DMS153 treated with DMSO at 0.1 percent for 48 hours (cell line): ENCODE results near the gene CPA3.

Experiments used
- DNase-seq: peaks from one replicate; lab custom pipeline; 2025; ENCODE audit not compliant: unreplicated experiment; lab: John Stamatoyannopoulos, UW

CPA3 gene

GRCh38 chr3:148857316-148857715 lies 7.8 kb upstream of the CPA3 start:
- DNase-seq, result no peak

GRCh38 chr3:148861277-148861869 lies 3.7 kb upstream of the CPA3 start:
- peak; percentile 68 for DNase-seq

- DNase-seq, result no peak
Observed at GRCh38 chr3:148863297-148863696, 1.8 kb upstream of the CPA3 start.

- DNase-seq, result no peak
Observed at GRCh38 chr3:148863814-148864213, 1.3 kb upstream of the CPA3 start.

DNA sequence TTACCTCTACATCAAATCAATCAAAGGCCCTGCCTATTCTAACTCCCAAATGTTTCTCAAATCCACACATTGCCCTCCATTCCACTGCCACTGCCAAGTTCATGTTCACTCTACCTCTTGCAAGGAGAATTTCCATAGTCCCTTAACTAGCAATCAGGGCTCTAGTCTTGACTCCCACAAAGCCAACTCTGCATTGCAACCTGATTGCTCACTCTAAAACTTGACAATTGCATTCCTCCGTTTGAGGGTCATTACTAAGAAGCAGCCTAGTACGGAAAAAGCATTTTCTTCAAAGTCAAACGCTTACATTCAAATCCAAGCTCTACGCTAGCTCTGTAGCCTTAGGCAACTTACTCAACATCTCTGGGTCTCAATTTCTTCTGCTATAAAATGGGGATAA lies 1.2 kb downstream of the CPA3 start:
- DNase-seq, result no peak

DNA sequence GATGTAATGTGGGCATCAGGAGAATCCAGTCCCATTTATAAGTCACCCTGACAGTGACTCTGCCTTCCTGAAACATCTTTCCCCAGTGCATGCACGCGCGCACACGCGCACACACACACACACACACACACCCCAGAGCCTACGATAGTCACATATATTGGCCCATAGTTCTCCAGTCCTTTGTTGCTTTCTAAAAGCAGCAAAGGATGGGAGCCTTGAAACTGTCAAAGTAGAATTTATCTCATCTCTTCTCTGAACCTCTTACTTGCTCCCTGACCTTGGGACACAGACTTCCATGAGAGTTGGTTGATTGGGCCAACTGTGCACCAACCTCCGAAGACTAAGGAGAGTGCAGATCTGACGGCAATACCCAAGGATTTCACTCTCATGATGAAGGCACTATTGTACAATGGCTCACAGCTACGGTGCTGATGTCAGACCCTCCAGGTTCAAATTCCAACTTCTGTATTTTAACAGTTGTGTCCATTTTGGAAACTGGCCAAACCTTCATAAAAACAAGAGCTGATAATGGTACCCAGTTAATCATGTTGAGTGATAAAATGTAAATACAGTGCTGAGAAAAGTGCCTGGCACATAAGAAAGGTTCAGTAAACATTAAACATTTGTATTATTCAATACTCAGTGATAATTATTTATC lies 8.3 kb downstream of the CPA3 start:
- DNase-seq, result peak; percentile 9

GRCh38 chr3:148873977-148874376 lies 8.9 kb downstream of the CPA3 start:
- no peak for DNase-seq

- no peak for DNase-seq
Observed at GRCh38 chr3:148878095-148878494, 13.0 kb downstream of the CPA3 start.

GRCh38 chr3:148879256-148879655 lies 14.2 kb downstream of the CPA3 start:
- no peak for DNase-seq

- no peak for DNase-seq
Observed at GRCh38 chr3:148880681-148881080, 15.6 kb downstream of the CPA3 start.

- no peak for DNase-seq
Observed at GRCh38 chr3:148881286-148881685, 16.2 kb downstream of the CPA3 start.

- DNase-seq, result peak; percentile 12
Observed at GRCh38 chr3:148882288-148882687, 17.2 kb downstream of the CPA3 start.

GRCh38 chr3:148883163-148883562 lies 18.1 kb downstream of the CPA3 start:
- DNase-seq, result no peak

- no peak for DNase-seq
Observed at GRCh38 chr3:148884261-148884660, 19.2 kb downstream of the CPA3 start.

GRCh38 chr3:148889828-148890227 lies 24.7 kb downstream of the CPA3 start:
- DNase-seq, result no peak

- DNase-seq, result no peak
Observed at GRCh38 chr3:148896062-148896461, 31.0 kb downstream of the CPA3 start.

- no peak for DNase-seq
Observed at GRCh38 chr3:148901987-148902791, 37.1 kb downstream of the CPA3 start.

DNA sequence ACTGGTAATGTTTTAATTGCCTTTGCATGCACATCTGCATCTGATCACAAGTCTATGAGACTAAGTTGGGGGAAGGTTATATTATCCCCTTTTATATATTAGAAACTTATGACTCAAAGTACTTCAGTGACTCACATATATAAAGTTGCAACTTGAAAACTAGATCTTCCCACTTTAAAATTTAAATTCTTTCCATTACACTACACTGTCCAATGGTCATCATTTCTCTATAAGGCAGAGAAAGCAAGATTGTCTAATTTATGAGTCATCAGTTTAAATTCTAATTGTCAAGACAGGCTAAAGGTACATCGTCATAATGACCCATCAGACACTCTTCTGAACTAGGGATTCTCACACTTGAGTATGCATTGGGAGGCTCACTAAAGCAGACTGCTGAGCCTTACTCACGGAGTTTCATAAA lies 37.9 kb downstream of the CPA3 start:
- DNase-seq, result no peak

DNA sequence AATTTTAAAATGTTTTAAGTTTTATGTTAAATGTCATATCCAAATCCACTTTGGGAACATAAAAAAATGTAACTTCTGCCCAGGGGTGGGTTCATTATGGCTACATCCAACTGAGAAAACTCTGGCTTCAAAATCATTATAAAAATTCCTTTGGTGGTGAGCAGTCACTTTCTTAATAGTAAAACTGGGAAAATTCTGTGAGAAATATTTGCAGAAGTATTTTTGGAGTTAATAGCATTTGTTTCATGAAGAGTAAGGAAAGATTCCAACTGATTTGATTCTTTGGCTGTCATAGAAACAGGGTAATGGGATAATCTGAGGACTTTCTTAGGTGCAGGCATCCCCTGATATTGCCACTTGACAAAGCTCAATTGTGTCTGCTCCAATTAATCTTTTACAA lies 38.8 kb downstream of the CPA3 start:
- DNase-seq, result no peak

- no peak for DNase-seq
Observed at GRCh38 chr3:148906667-148907066, 41.6 kb downstream of the CPA3 start.

DNA sequence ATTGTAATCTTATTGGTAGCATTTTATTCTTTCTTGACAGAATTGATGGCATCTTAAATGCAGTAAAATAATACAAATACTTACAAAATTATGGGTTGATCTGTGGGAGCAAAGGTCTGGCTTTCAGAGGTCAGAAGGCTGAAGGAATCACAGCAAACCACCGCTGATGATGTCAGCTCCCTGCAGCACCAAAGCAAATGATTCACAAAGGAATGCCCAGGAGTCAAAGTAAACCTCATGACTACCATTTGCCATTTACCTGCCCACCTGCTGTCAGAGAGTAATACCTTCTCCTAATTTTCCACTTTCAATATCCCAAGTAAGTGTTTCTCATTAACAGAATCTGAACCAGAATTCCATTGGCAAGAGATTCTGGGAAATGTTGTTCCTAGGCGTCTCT lies 46.1 kb downstream of the CPA3 start:
- no peak for DNase-seq

DNA sequence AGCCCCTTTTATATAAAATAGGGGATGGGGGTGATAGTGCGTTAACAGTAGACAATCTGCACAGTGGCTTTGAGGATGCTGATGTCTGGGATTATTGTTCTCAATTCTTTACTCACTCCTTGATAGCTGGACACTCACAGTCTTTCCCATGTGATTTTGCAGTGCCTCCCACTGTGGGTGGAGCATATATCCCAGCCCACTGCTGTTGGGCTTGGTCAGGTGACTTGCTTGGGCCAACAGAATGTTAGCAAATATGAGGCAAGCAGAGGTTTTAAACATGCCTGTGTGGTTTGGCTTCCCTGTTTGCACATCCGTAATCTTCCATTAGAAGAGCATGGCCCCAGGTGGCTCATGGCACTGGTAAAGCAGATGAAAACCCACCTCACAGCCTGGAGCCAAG lies 46.5 kb downstream of the CPA3 start:
- no peak for DNase-seq
